Thyroid gland (tissue), 4 donors: ENCODE data around the gene LUC7L.
"Not testable (repeated sequence)": the region's sequence is repeated elsewhere in the genome, so short reads cannot be mapped to it uniquely, and the experiment has no call there.

Experiments used
- CTCF ChIP-seq, 6 experiments: fragments of 200-600 bp in 3 of 6; fragments of 450-650 bp in 3 of 6; sonication (generic) in 3 of 6; IDR thresholded peaks; one replicate each; pipeline ENCODE4 v1.5.1; 2016 to 2019; ENCODE audit warnings: antibody characterized with exemption in 6 of 6, mild to moderate bottlenecking in 2 of 6, inconsistent platforms in 1 of 6, moderate library complexity in 1 of 6
- POLR2A ChIP-seq, 2 donors: fragments of 450-650 bp; IDR thresholded peaks; one replicate each; pipeline ENCODE4 v1.6.1; 2017; ENCODE audit warnings: antibody characterized with exemption in 2 of 2, mild to moderate bottlenecking in 2 of 2, moderate library complexity in 1 of 2

- TF ChIP-seq CTCF, POLR2A (IDR thresholded peaks at IDR 0.05): not testable (repeated sequence)
These were observed 55.1 kb downstream of the LUC7L start for GRCh38 chr16:173928-174769.
